GM19438 (cell line): ENCODE data around the gene ZNF330.
A peak's percentile ranks its signal among the peaks of the same experiment; 100 is the strongest.
"Not testable (repeated sequence)": the region's sequence is repeated elsewhere in the genome, so short reads cannot be mapped to it uniquely, and the experiment has no call there.

ENCODE experiments used
- ATAC-seq: cut with Tn5 transposase; IDR thresholded peaks from one replicate; pipeline ENCODE4 v1.9.1; 2021; ENCODE audit warnings: low read depth; ENCODE audit not compliant: unreplicated experiment

ZNF330 gene

DNA sequence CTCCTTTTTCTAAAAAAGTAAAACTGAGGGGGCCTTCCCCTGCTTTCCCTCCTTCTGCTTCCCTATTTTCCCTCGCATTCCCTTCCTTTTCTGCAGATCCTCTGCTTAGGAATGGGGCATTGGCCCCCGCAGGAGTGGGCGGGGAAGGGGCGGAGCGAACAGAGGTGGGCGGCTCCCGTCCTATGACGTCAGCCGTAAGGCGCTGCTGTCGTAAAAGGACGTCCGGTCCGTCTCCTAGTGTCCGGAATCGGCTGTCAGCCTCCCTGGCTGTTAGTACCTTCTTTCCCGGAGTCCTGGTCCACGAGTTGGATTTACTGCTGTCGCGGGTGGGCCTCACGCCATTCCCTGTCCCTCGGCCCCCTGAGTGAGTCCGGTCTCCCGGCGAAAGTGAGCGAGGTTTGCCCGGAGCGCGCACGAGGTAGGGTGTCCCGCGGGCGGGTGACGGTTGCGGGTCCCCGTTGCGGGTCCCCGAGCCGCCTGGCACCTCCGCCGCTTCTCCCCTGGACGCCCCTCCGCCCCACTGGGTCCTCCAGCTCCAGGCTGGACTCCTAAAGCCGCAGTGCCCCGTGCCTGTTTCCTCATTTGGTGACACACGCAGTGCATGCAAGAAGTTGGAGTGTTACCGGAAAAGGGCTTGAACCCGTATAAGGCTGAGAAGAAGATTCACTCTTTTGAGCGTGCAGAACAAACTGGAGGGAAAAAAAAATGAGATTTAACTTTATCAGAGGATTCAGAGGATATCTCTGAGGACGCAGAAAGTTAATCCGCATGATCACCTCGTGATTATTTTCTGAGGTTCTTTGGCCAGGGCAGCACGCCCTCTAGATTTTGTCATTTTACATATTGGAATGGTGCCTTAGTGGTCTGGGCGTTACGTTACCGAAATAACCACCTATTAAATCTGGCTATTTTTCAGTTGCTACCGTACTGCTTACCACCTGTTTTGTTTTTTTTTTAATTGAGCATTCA lies at the start of gene ZNF330:
Gene ZNF330 (plus strand): TSS at position 205 of the 969 bp plus-strand sequence. CDS start 1,477 bp downstream, outside the sequence.
- peak; percentile 93 for ATAC-seq

GRCh38 chr4:141174457-141174856 lies 46.2 kb upstream of the ZNF330 start:
- peak; percentile 72 for ATAC-seq

DNA sequence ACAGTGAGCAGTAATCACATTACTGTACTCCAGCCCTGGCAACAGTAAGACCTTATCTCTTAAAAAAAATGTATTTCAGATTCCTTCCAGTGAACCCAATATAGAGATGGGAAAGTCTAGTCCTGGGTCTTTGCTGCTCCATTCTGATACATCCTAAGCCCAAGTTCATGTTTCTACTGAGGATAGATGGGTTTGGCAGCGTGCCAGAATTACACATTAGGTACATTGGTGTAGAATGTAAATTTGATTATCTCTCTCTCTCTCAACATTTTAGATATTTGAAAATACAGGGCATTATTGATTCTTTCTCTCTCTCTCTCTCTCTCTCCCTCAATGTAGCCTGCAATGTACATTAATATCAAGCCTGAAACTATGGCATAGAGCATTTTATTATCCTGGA lies 43.5 kb upstream of the ZNF330 start:
- ATAC-seq = no peak

GRCh38 chr4:141179474-141180373 lies 41.0 kb upstream of the ZNF330 start:
- ATAC-seq = no peak

DNA sequence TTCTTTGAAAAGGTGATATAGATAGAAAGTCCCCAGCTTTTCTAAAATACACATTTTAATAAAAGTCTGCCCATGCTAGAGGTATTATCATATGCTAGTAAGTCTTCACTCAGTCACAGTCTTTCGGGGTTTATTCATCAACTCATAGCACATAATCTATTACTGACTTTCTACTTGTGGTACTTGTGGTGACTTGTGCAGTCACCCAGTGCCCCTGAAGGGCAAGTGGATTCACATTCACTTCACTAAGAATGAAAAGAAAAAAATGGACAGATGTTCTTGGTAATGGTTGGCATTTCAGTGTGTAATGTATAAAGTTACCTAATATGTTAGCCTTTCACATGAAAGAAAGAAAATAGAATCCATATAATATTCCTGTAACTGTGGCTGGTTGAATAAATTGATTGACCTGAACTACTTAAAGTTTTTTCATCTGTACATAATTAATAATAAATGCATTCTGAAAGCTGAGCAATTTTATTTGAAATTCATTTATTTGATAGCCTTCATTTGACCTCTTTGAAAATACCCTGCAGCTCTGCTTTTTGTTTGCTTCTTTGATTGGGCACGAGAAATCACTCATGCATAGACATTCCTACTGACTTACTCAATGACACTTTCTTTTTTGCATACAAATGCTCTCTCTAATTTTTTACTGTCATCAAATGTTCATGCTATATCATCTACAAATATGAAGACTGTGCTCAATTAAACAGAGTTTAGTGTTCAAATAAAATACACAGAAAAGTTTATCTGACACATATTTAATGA lies 39.5 kb upstream of the ZNF330 start:
- no peak for ATAC-seq

GRCh38 chr4:141183491-141183890 lies 37.2 kb upstream of the ZNF330 start:
- ATAC-seq = not testable (repeated sequence)

GRCh38 chr4:141192564-141192963 lies 28.1 kb upstream of the ZNF330 start:
- ATAC-seq = no peak

- no peak for ATAC-seq
Observed at GRCh38 chr4:141193516-141194034, 27.1 kb upstream of the ZNF330 start.

DNA sequence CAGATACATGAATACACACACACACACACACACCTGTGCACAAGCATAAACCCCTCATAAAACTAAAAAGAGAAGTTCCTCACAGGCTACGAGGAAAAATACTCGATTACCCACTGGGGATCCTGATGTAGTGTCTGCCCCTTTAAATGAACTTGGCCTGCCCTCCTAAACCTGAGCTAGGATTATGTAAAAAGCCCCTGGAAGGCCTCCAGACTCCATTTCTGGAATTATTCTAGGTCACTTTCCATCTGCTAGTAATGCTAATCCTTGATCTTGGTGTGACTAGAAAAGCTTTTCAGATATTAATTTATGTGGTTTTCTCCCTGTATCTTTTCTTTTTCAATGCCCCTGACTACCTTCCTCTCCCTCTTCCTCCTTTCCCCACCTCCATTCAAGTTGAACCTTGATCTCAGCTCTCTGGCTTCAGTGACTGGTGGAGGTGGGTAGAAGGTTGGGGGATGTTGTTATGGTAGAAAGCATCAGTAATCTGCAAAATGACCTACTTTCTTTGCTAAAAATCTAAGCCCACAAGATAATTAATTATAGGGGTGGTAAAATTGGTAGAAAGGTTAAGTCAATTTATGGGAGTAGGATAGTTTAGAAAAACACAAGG lies 25.5 kb upstream of the ZNF330 start:
- no peak for ATAC-seq

GRCh38 chr4:141196227-141196933 lies 24.3 kb upstream of the ZNF330 start:
- no peak for ATAC-seq

GRCh38 chr4:141207961-141208360 lies 12.7 kb upstream of the ZNF330 start:
- no peak for ATAC-seq

DNA sequence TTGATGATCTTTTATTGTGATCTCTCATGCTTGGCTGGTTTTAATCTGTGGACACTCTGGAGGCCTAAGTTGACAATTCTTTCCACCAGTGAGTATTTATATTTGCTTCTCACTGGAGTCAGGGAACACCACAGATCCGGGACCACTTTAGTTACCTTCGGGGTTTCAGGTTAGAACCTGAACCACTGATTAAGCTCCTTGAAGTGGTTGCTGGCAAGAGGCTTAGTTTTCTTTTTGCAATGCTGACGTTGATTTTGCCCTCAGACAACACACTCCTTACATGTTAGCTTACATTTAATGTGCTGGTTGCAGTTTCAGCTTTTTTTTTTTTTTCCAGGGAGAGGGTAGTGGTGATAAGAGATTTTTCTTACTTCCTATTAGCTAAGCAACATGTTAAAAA lies 10.5 kb upstream of the ZNF330 start:
- ATAC-seq = no peak

- ATAC-seq = no peak
Observed at GRCh38 chr4:141213550-141213991, 7.1 kb upstream of the ZNF330 start.

GRCh38 chr4:141215030-141215429 lies 5.7 kb upstream of the ZNF330 start:
- no peak for ATAC-seq

- no peak for ATAC-seq
Observed at GRCh38 chr4:141216002-141216761, 4.5 kb upstream of the ZNF330 start.

- peak; percentile 12 for ATAC-seq
Observed at GRCh38 chr4:141220271-141220670, 424 bp upstream of the ZNF330 start.

DNA sequence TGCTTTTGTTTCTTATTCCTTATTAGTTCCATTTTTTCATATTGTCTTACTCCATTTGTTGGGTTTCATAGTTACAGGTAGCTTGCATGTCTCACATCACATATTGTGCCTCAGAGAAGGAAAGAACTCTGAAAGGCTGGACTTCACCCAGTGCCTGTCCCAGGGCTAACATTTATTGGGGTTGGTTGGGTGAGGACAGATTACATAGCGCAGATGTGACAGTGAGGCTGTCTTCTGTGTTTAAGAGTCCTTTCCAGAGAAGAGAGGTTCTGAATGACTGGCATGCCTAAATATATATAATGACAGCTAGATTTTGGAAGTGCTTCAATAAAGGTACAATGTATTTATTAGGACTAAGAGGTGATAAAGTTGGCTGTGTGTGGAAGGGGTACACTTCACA lies 2.7 kb downstream of the ZNF330 start:
- no peak for ATAC-seq

DNA sequence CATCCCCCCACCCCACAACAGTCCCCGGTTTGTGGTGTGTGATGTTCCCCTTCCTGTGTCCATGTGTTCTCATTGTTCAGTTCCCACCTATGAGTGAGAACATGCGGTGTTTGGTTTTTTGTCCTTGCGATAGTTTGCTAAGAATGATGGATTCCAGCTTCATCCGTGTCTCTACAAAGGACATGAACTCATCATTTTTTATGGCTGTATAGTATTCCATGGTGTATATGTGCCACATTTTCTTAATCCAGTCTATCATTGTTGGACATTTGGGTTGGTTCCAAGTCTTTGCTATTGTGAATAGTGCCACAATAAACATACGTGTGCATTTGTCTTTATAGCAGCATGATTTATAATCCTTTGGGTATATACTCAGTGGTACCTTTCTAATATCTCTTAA lies 6.6 kb downstream of the ZNF330 start:
- not testable (repeated sequence) for ATAC-seq
